GM21367 (cell line): ENCODE data around the gene LCNL1.

Experiments
- ATAC-seq: cut with Tn5 transposase; IDR thresholded peaks from one replicate; pipeline ENCODE4 v1.9.1; 2021; ENCODE audit not compliant: unreplicated experiment

LCNL1 gene

DNA sequence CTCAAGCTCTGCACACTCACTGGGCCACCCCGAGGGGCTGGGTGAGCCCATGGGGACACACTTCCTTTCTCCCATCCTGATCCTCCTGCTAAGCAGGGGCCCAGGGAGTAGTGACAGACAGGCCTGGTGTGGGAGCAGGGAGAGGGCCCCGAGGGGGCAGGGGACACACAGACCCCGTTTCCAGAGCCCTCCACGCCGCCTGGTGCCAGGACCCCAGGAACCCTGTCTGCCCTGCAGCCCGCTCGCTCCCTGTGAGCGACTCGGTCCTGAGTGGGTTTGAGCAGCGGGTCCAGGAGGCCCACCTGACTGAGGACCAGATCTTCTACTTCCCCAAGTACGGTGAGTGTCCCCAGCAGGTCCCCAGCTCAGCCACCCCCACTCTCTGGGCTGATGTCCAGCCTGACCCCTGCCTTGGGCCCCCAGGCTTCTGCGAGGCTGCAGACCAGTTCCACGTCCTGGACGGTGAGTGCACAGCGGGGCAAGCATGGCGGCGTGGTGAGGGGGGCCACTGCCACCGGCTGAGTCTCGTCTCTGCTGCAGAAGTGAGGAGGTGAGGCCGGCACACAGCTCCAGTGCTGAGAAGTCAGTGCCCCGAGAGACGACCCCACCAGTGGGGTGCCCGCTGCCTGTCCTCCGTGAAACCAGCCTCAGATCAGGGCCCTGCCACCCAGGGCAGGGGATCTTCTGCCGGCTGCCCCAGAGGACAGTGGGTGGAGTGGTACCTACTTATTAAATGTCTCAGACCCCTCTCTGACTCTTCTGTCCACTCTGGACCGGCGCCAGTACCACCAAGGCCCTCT, 36.4 kb upstream of the LCNL1 start:
- ATAC-seq: no peak

DNA sequence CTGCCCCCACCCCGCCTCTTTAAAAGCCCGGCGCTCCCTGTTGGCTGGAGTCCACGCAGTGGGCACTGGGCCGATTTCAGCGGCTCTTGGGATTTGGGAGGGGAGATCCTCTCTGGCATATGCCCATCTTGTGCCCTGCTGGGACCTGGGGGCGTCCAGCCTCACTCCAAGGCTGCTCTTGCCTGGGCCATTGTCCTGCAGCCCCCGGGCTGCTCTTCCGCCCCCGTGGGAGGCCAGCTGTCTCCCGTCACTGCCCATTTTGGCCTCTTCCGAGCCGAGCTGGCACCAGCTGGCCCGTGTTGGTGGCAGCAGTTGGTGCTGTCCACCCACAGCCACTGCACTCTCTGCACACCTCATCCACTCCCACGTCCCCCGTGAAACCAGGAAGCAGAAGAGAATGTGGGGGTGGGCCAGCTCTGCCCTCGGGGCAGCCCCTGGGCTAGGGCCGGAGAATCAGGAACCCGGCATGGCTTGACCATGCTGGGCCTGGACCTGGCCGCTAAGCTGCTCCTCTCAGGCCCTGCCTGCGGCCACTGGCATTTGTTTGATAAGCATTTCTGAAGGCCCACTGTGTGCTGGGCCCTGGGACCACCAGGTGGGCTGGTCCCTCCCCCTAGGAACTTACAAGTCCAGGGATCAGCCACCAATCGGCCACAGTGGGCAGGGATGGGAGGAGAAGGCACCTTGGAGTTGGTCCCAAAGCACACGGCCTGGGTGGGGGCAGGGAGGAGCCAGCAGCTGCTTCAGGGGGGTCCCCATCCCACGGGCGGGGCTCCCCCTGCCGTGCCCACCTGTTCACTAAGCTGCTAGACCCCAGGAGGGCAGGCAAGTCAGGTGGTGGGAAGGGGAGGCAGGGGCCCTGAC, 35.5 kb upstream of the LCNL1 start:
- ATAC-seq: no peak

DNA sequence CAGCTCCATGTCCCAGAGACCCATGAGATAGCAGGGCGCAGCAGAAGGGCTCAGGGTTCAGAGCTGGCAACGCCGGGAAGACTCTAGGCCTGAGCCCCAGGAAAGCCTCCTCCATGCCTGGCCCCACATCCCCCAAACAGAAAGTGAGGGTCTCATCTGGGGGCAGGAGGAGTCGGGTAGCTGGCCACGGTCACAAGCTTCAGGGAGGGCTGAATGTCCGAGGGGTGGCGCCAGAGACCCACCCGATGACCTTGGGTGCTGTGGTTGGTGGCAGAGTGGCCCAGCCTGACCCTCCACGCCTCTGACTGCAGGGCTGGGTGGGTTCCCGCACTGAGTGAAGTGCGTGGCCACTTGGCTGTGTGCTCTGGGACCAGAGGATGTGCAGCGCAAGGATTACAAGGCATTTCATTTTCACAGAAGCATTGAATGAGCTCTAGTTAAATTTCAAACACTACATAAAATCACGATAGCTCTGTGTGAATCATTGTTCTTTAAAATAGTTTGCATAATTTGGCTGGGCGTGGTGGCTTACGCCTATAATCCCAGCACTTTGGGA, 34.8 kb upstream of the LCNL1 start:
- no peak for ATAC-seq

DNA sequence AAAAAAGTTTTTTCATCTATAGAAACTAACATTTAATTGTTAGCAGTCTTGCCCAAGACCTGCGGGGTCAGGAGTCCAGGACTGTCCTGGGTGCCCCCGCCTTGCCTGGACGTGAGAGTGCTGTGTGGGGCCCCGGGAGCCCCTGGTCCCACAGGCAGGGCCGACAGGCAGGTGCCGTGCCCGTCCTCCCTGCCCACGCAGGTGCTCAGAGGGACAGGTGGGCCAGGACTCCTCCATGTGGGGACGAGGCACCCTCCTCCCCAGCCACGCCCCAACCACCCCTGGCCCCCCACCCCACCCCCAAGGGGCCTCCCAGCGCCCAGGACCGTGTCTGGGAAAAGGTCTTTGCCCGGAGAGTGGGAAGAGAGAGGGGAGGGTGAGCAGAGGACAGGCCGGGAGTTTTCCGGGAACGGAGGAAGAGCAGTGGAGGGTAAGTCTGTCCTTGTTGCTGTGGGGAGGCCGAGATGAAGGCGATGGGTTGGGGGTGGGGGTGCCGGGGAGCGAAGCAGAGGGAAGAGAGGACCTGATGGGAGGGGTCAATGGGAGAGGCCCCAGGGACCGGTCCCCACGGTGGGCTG, 33.5 kb upstream of the LCNL1 start:
- no peak for ATAC-seq

DNA sequence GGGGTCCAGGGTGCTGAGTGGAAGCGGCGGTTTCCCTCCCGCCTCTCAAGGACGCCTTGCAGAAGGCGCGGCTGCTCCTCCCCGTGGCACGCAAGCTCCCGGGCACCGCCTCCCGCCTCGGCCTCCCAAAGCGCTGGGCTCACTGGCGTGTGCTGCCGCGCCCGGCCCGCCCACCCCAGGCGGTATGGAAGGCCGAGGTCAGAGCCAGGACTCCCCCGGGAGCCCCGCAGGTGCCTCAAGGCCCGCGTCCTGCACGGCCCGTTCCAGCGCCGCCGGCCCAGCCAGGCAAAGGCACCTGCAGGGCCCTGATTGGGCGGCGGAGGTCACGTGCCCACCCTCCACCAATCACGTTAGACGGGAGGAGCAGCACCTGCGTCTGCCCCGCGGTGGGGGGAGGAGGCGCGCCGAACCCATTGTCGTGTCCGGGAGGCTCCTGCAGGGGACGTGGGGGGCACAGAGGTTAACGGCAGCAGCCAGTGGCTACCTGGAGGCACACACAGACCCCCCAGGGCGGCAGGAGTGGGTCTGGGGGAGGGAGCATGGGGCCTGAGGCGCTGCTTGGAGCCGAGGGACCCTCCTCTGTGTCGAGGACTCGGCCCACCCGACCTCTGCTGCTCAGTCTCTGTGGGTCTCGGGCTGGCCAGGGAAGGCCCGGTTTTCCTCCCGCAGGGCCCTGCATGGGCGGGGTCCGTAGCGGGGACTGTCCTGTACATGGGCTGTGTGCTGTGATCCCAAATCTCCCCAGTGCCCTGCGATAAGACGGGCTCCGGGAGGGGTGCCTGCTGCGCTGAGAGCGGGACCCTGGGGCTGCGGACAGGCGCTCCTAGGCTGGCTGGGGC, 32.8 kb upstream of the LCNL1 start:
- ATAC-seq: peak; percentile 63

DNA sequence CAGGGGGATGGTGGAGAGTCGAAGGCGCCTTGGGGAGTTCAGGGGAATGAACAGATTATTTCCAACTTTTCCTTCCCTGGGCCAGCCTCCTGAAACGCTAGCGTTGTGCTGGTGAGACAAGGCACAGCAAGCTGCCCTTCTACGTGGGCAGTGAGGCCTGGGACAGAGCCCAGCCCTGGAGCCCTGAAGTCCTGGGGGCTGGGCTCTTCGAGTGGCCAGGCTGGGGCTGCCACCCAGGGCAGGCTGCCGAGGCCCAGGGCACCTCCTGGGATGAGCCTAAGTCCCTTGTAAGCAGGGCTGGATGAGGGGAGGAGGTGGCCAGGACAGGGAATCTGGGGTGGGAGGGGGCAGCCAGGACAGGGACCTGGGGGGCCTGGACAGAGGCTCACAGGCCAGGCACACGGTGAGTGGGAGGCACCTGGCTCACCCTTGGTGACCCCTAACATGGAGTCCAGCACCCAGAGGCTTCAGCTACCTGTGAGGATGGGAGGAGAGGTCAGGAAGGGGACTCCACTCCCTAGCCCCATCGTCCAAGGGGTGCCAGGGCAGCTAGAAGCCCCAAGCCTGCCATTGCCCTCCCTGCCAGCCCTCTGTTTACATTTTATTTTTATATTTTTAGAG, 32.0 kb upstream of the LCNL1 start:
- no peak for ATAC-seq

DNA sequence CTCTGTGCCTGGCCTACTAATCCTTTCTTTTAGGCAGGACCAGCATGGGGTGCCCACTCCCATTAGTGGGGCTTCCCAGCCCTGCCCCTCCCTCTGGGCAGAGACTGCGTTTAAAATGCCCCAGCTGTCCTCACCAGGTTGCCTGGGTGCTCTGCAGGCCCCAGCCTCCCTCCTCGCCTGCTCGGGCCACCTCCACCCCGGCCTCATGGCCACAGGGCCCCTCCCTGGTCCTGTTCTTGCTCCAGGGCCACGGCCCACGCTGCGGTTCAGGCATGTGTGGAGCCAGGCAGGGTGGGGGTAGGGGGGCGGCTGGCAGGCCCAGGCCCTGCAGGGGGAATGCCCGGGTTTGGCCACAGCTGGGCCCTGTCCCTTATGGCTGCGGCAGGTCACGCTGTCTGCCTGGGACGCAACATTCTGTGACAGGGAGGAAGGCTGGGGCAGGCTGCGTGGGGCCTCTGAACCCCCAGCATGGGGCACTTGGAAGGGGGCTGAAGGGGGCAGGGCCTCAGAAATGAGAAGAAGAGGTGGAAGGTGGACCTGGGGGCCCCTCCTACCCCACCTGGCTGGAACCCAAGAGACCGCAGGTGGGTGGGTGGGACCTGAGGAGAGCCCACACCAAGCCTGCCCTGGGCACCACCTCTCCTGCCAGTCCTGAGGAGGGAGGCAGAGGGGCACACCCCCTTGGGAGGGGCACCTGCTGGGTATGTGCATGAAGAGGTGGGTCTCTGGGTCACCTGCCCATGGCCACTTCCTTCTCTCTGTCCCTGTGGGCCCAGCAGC, 31.1 kb upstream of the LCNL1 start, which contains the start of gene LCN12:
Gene LCN12 (plus strand): TSS at position 733 of the 780 bp plus-strand sequence. CDS start 55 bp downstream, outside the sequence.
- no peak for ATAC-seq

DNA sequence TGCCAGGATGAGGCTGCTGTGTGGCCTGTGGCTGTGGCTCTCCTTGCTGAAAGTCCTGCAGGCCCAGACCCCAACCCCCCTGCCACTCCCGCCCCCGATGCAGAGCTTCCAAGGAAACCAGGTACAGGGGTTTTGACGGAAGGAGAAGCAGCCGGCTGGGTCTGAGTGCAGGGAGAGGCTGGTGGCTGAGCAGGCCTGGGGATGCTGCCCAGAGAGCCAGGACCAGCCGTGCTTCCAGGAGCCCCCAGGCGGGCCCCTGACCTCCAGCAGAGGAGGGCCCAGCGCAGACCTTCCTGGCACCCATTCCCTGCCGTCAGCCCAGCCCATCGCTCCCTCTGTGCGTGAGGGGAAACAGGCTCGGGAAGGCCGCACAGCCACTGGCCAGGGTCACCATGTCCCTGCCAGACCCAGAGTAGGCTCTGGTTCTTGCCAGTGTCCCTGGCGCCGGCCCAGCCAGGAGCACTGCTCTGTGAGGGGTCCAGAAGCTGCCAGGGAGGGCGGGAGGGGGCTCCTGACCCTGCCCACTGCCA, 30.4 kb upstream of the LCNL1 start:
- no peak for ATAC-seq

DNA sequence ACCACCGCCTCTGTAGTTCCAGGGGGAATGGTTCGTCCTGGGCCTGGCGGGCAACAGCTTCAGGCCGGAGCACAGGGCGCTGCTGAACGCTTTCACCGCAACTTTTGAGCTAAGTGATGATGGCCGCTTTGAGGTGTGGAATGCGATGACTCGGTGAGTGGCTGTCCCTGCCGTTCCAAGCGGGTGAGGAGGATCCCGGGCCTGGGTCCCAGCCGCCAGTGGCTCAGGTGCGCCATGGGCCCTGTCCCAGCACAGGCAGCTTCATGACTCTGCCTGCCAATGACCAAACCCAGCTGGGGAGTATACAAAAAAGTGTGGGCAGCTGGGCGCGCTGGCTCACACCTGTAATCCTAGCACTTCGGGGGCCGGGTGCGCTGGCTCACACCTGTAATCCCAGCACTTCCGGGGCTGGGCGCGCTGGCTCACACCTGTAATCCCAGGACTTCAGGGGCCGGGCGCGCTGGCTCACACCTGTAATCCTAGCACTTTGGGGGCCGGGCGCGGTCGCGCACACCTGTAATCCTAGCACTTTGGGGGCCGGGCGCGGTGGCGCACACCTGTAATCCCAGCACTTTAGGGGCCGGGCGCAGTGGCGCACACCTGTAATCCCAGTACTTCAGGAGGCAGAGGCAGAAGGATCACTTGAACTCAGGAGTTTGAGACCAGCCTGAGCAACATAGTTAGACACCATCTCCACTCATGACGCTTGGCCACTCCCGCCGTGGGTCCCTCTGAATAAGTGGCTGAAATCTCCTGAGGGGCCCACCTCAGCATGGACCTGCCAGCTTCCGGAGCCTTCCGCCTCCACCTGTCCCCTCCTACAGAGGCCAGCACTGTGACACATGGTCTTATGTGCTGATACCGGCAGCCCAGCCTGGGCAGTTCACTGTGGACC, 29.7 kb upstream of the LCNL1 start:
- ATAC-seq: no peak

DNA sequence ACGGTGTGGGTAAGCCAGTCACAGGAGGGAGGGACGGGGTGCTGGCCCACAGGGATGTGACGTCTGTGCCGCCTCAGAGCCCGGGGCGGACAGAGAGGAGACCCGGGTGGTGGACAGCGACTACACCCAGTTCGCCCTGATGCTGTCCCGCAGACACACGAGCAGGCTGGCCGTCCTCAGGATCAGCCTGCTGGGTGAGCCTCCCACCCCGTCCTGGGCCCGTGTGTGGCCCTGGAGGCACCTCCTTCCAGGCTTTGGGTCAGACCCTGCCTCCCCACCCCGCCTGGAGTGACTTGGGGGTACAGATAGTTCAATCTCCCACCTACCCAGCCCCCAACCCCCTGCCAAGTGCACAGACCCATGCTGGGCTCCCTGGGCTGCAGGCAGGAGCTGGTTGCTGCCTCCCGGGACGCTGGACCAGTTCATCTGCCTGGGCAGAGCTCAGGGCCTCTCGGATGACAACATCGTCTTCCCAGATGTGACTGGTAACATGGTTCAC, 29.0 kb upstream of the LCNL1 start:
- no peak for ATAC-seq

DNA sequence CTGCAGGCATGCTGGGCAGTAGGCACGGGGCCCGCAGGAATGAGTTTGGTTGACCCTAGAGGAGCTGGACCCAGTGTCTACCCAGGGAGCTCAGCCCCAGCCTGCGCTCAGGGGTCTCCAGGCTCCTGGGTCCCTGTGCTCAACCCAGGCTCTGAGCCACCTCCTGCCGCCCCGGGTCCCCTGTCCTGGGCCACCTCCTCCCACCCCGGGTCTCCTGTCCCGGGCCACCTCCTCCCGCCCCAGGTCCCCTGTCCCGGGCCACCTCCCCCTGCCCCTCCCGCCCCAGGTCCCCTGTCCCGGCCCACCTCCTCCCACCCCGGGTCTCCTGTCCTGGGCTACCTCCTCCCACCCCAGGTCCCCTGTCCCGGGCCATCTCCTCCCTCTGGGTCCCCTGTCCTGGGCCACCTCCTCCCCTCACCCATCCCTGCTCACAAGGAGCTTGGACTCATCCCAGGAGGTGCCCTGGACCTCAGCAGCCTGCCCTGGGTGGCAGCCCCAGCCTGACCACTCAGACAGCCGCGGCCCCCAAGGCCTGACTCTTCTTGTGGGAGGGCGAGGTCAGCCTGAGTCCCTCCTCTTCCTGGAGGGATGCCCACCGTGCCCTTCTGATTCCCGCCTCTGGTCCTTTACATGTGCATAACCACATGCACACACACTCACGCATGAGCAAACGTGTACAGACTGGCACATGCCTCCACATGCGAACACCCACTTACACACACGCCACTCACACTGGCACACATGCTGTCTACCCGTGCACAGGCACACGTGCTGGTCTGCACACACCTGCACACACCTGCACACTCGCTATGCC, 28.3 kb upstream of the LCNL1 start:
- no peak for ATAC-seq

DNA sequence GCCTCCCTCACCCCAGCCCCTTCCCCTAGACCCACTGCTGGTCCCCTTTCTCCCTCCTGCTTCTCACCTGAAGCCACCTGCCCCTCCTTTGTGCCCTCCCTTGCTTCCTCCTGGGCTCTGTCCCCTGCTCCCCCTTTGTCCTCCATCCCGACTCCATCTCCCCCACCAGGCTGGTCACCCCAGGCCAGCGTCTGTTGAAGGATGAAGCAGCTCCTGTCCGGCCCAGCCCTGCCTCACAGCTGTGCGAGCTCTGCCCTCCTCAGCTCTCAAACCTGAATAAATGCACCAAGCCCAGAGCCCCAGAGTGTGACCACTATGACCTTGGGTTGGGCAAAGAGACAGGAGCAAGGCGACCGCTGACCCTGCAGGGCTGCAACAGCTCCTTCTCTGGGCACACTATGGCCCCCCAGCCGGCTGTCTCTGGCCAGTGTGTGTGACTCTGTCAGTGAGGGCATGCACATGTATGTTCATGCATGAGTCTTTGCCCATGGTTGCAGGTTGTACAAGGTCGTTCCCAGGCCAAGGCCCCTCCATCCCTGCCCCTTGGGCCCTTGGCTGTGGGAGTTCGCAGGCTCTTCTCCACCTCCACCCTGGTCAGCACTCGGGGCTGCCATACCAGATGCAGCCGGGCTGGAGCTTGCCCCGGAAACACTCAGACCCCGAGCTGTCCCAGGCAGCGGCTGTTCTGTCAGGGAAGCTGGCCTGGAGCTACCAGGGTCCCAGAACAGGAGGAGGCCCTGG, 27.4 kb upstream of the LCNL1 start:
- no peak for ATAC-seq

DNA sequence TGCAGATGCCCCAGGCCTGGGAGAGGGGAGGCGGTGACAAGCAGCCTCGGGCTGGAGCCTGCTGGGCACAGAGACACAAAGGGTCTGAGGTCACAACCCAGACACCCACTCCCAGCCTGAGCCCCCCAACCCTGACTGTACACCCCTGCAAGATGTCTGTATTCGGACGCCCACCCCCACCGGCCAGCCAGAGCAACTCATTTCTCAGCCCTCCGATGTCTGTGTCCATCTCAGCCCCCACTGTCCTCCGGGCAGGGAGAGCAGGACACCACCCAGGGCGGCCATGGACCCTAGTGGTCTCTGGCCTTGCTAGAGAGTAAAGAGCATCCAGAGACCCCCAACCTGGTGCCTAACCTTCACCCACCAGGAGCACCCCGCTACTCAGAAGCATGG, 26.9 kb upstream of the LCNL1 start:
- no peak for ATAC-seq

DNA sequence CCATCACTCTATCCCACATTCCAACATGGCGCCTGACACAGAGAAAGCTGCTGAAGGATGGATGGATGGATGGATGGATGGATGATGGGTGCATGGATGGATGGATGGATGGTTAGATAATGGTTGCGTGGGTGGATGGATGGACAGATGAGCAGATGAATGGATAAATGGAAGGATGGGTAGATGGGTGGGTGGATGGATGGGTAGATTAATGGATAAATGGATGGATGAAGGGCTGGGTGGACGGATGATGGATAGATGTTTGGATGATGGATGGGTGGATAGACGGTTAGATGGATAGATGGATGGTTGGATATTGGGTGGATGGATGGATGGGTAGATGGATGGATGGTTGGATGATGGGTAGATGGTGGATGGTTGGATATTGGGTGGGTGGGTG, 26.2 kb upstream of the LCNL1 start:
- no peak for ATAC-seq

DNA sequence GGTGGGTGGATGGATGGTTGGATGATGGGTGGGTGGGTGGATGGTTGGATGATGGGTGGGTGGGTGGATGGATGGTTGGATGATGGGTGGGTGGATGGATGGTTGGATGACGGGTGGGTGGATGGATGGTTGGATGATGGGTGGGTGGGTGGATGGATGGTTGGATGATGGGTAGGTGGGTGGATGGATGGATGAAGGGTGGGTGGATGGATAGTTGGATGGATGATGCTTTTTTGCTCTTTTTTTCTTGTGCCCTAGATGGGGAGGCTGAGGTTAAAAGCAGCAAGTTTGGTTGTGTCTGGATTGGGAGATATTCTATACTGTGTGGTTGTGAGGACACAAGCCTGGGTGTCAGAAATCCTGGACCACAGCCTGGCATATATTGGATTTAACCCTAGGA, 25.3 kb upstream of the LCNL1 start:
- no peak for ATAC-seq

DNA sequence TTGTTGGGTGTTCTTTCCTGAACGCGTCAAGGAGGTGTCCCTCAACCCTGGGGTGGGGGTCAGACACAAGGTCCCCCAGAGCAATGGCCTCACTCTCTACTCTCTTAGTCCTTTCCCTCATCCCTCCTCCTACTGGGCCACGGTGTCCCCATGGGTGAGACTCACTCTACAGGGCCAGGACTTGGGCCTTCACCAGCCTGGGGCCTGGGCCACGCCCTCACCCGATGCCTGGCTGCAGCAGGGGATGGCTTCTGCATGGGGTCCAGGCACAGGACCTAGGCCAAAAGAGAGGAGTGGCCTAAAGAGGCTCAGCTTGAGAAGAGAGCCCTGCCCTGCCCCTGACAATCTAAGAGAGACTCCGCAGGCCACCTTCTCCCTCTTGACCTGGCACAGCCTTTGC, 24.9 kb upstream of the LCNL1 start:
- no peak for ATAC-seq
